ENCODE results near the gene PDZD2.

Gene PDZD2

DNA sequence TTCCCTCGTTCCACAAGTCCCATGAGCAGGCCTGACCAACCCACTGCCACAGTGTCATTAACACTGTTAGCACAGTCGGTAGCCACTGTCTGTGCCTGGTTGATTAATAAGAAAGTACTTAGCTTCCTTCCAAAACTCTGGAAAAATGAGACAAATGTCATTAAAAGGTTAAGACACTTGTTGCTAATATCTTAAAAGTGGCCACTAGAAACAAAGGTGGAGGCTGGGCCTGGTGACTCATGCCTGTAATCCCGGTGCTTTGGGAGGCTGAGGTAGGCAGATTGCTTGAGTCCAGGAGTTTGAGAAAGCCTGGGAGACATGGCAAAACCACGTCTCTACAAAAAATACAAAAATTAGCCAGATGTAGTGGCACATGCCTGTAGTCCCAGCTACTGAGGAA is 194.0 kb downstream of the PDZD2 start:
- no peak for DNase-seq

GRCh38 chr5:31833710-31834109 is 194.8 kb downstream of the PDZD2 start:
- DNase-seq, result no peak

GRCh38 chr5:31844622-31845345 is 205.9 kb downstream of the PDZD2 start:
- no peak for DNase-seq

DNA sequence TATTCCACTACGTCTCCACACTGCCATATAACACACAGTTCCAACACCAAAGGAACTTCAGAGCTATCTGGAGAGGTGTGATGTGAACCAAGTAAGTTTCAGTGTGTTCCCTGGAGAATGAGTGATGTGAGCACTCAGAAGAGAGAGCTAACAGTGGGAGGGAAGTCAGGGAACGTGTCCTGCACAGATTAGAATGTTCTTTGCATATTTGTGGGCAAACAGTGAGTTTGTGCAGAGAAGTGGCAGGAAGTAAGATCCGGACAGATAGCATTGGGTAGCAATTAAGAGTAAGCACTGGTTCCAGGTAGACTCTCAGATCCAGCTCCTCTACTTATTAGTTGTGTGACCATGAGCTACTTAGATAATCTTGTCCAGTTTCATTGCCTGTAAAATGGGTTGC is 206.4 kb downstream of the PDZD2 start:
- DNase-seq, result no peak

DNA sequence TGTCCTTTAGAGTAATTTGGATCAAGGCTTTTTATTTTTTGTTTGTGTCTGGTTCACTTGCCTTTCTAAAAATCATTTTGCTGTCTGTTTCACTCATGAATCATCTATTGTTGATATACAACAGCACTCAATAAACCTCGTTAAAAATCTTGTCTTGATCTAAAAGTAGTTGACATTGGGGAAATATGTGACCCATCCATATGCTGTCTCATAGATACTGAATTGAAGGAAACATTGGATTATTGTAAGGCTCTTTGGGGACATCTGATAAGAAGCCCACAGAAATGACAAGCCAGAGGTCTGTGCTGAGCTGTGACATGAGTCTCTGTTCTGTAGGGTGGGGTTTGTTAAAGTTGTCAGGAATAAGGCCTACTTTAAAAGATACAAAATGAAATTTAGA is 208.0 kb downstream of the PDZD2 start:
- DNase-seq, result no peak

GRCh38 chr5:31847354-31847753 is 208.4 kb downstream of the PDZD2 start:
- no peak for DNase-seq

- no peak for DNase-seq
Observed at GRCh38 chr5:31850981-31851689, 212.2 kb downstream of the PDZD2 start.

GRCh38 chr5:31853398-31854135 is 214.6 kb downstream of the PDZD2 start:
- no peak for DNase-seq

GRCh38 chr5:31854181-31855133 is 215.5 kb downstream of the PDZD2 start:
- DNase-seq, result peak; percentile 57

GRCh38 chr5:31855134-31856040 is 216.5 kb downstream of the PDZD2 start:
- no peak for DNase-seq

DNA sequence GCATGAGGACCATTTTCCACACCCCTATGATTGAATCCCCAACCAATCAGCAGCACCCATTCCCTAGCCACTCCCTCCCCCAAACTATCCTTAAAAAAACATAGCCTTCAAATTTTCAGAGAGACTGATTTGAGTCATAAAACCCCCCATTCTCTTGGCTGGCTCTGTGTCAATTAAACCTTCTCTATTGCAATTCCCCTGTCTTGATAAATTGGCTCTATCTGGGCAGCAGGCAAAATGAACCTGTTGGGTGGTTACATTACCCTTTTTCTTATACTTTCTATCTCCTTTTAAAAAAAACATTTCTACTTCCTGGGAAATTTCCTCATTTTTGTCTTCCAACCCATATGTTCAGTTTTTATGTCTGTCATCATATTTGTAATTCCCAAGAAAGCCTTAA is 220.2 kb downstream of the PDZD2 start:
- no peak for DNase-seq

DNA sequence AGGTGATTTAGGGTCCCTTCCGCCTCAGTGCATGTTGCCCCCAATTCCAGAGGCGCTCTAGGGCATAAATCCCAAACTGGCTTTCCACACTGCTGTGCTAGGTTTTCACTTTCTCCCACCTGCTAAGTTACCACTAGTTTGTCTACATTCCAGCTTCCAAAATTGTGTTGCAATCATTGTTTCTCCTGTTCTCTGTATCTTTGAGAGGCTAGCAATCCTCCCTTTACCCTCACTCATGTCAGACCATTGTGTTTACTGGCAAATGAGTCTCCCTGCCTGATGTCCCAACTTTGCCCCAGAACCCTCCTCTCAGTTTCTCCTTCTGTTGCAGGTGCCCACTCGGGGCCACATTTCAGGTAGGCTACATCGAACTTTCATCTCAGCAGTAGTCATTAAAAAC is 221.3 kb downstream of the PDZD2 start:
- DNase-seq, result no peak

DNA sequence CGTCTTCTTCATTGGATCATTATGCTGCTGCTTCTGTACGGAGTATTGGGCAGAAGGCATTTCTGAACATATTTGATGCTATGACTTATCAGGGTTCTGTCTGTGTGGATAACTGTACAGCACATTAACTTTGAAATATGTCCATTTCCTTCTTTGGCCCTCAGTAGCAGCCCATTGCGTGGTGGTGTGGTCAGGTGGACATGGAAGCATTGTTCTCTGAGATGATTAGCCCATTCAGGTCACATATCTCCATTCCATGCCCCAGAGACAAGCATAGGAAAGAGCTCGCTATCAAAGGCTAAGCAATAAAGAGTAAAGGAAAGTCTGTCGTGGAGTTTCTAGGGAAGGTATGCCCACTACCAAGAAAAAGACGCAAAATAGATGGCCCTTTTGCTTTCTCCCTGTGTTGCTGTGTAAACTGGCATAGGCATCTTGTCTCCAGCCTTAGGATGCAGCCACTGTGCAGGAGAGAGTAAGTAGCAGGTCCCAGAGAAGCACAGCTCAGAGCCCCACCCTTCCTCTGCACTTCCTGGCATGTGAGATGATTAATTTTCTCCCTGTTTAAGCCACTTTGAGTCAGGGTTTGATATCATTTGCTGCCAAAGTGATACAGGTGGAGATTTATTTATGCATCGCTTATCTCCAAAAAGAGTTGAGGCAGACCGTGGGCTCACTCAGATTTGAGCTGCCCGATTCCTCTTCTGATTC is 221.9 kb downstream of the PDZD2 start:
- no peak for DNase-seq

GRCh38 chr5:31861601-31862000 is 222.7 kb downstream of the PDZD2 start:
- DNase-seq, result no peak

- no peak for DNase-seq
Observed at GRCh38 chr5:31863991-31864411, 225.1 kb downstream of the PDZD2 start.

- DNase-seq, result no peak
Observed at GRCh38 chr5:31866166-31866565, 227.2 kb downstream of the PDZD2 start.

GRCh38 chr5:31867219-31867618 is 228.3 kb downstream of the PDZD2 start:
- no peak for DNase-seq

DNA sequence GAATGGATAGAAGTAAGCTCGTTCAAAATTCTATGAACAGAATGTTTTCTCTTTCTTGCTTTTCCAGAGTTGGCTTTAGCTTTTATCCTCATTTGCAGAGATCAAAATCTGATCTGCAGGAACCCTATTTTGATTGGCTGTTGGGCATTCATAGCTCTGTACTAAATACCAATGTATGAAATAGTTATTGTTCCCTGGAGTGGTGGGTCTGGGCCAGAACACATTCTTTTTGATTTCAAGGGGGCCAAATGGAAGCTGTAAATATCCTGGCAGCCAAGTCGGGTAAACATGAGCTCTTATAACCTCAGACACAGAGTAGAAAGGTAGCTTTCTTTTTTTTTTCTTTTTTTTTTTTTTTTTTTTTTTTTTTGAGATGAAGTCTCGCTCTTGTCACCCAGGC is 241.5 kb downstream of the PDZD2 start:
- no peak for DNase-seq

DNA sequence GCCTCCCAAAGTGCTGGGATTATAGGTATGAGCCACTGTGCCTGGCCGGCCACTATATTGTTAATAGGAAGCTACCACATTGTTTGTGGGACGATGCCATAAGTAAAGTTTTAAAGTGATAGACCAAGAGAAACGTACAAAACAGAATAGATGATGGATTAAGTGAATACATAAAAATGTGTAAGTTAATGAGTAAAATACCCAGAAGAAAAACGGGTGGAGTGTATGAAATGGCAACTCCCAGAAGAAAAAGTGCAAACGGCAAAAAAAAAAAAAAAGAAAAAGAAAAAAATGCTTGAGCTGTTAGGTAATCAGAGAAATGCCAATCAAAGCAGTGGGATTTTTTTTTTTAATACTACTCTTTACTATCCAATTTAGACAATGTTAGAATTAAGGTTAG is 246.0 kb downstream of the PDZD2 start:
- no peak for DNase-seq

DNA sequence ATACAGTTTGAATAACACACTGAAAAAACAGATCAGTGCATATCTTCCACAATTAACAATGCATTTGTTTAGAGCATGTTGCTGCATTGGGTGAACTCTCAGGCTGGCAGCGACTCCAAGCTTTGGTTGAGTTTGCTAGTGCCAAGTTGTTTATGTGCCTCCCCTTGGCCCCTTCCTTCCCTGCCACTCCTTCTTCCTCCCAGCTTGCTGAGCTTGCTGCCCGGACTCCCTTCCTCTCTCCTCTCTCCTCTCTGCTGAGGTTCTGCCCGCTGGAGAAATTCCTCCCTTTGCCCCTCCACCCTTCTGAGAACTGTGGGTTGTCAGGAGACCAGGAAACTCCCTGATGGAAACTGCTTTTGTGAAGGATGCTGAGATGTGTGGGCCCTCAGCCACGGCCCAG is 247.3 kb downstream of the PDZD2 start:
- no peak for DNase-seq

GRCh38 chr5:31887556-31887955 is 248.6 kb downstream of the PDZD2 start:
- no peak for DNase-seq

Measured in T1000 (cell line).